Mesenchymal stem cell (in vitro differentiated cells and primary cell): ENCODE results near the gene VDAC2.

Experiments used
- DNase-seq: peaks from one replicate; pipeline ENCODE4 v3.0.0-alpha.2; 2013
- H2AFZ ChIP-seq: one replicate; pipeline ENCODE4 v1.6.1; 2013; ENCODE audit warnings: low read depth, mild to moderate bottlenecking, control low read depth, inconsistent platforms, low read length, moderate library complexity
- H2AK5ac ChIP-seq: 2 replicates; pipeline ENCODE4 v1.6.1; 2013; ENCODE audit warnings: low read length, moderate library complexity, mild to moderate bottlenecking, inconsistent platforms; ENCODE audit not compliant: severe bottlenecking
- H2BK120ac ChIP-seq: one replicate; pipeline ENCODE4 v1.6.1; 2013; ENCODE audit warnings: low read depth, mild to moderate bottlenecking, inconsistent platforms, low read length, moderate library complexity
- H2BK12ac ChIP-seq, 2 experiments: one replicate each; pipeline ENCODE4 v1.6.1; 2013; ENCODE audit warnings: inconsistent platforms in 2 of 2, low read length in 2 of 2, mild to moderate bottlenecking in 2 of 2, moderate library complexity in 2 of 2, control low read depth in 1 of 2
- H2BK15ac ChIP-seq: one replicate; pipeline ENCODE4 v1.6.1; 2013; ENCODE audit warnings: mild to moderate bottlenecking, low read depth, inconsistent platforms; ENCODE audit not compliant: poor library complexity, severe bottlenecking
- H2BK5ac ChIP-seq: 2 replicates; pipeline ENCODE4 v1.6.1; 2013; ENCODE audit warnings: low read depth, mild to moderate bottlenecking, low read length, control low read depth, inconsistent platforms; ENCODE audit not compliant: poor library complexity, severe bottlenecking
- H3K14ac ChIP-seq, 2 experiments: one replicate each; pipeline ENCODE4 v1.6.1; 2013; ENCODE audit warnings: inconsistent platforms in 2 of 2, low read length in 2 of 2, control low read depth in 1 of 2, mild to moderate bottlenecking in 1 of 2, moderate library complexity in 1 of 2
- H3K18ac ChIP-seq, 2 experiments: one replicate each; pipeline ENCODE4 v1.6.1; 2013; ENCODE audit warnings: inconsistent platforms in 2 of 2, low read length in 2 of 2, control low read depth in 1 of 2, low read depth in 1 of 2, mild to moderate bottlenecking in 1 of 2
- H3K23ac ChIP-seq, 2 experiments: one replicate each; pipeline ENCODE4 v1.6.1; 2013; ENCODE audit warnings: inconsistent platforms in 2 of 2, low read length in 2 of 2, mild to moderate bottlenecking in 2 of 2, moderate library complexity in 2 of 2, control low read depth in 1 of 2
- H3K27ac ChIP-seq: 2 replicates; pipeline ENCODE4 v1.5.1; 2013; ENCODE audit warnings: mild to moderate bottlenecking, moderate library complexity, low read length, control low read depth, inconsistent platforms; ENCODE audit not compliant: poor library complexity, severe bottlenecking
- H3K27me3 ChIP-seq, 2 experiments: 2 replicates each; pipeline versions ENCODE4 v1.6.1 to v1.7.0; 2013; ENCODE audit warnings: low read length in 2 of 2, mild to moderate bottlenecking in 2 of 2, moderate library complexity in 2 of 2, control low read depth in 1 of 2, inconsistent platforms in 1 of 2; ENCODE audit not compliant: control insufficient read depth in 1 of 2, insufficient read depth in 1 of 2
- H3K36me3 ChIP-seq, 2 experiments: 2 replicates each; pipeline versions ENCODE4 v1.6.1 to v1.7.0; 2013; ENCODE audit warnings: low read length in 2 of 2, control low read depth in 1 of 2, inconsistent platforms in 1 of 2, low read depth in 1 of 2, mild to moderate bottlenecking in 1 of 2; ENCODE audit not compliant: insufficient read depth in 2 of 2, control insufficient read depth in 1 of 2
- H3K4ac ChIP-seq, 2 experiments: one replicate each; pipeline ENCODE4 v1.6.1; 2013; ENCODE audit warnings: inconsistent platforms in 2 of 2, low read length in 2 of 2, mild to moderate bottlenecking in 2 of 2, moderate library complexity in 2 of 2, control low read depth in 1 of 2, low read depth in 1 of 2
- H3K4me1 ChIP-seq: 2 replicates; pipeline ENCODE4 v1.6.1; 2013; ENCODE audit warnings: low read depth, low read length, control low read depth; ENCODE audit not compliant: control insufficient read depth, insufficient read depth
- H3K4me2 ChIP-seq: 2 replicates; pipeline ENCODE4 v1.6.1; 2013; ENCODE audit warnings: low read length, mild to moderate bottlenecking, inconsistent platforms; ENCODE audit not compliant: poor library complexity, severe bottlenecking
- H3K4me3 ChIP-seq, 2 experiments: 2 replicates each; pipeline versions ENCODE4 v1.5.1 to v1.7.0; 2013; ENCODE audit warnings: low read length in 2 of 2, mild to moderate bottlenecking in 2 of 2, control low read depth in 1 of 2, low read depth in 1 of 2; ENCODE audit not compliant: insufficient read depth in 1 of 2
- H3K79me1 ChIP-seq: replicated peaks from 2 replicates; pipeline ENCODE4 v1.6.1; 2013; ENCODE audit warnings: mild to moderate bottlenecking, control low read depth, low read length, inconsistent platforms; ENCODE audit not compliant: poor library complexity, severe bottlenecking
- H3K9ac ChIP-seq: 2 replicates; pipeline ENCODE4 v1.7.0; 2013; ENCODE audit warnings: mild to moderate bottlenecking, low read length, moderate library complexity
- H3K9me3 ChIP-seq: 2 replicates; pipeline ENCODE4 v1.7.0; 2013; ENCODE audit warnings: mild to moderate bottlenecking, low read length; ENCODE audit not compliant: control insufficient read depth
- H4K8ac ChIP-seq: one replicate; pipeline ENCODE4 v1.6.1; 2013; ENCODE audit warnings: inconsistent platforms, mild to moderate bottlenecking, low read length, moderate library complexity
- H4K91ac ChIP-seq: one replicate; pipeline ENCODE4 v1.6.1; 2013; ENCODE audit warnings: mild to moderate bottlenecking, low read length, inconsistent platforms
- WGBS: methylation state at CpG from one replicate; pipeline ENCODE4 v1.1.7; 2013; ENCODE audit warnings: mixed read lengths; 5-methylcytosine and 5-hydroxymethylcytosine counted together

The VDAC2 gene

GRCh38 chr10:75207857-75208144 lies 2.8 kb upstream of the VDAC2 start:
- no peak for DNase-seq
- H3K4me2 ChIP-seq, result no peak overlapping the region
- no peak overlapping the region for H2BK15ac ChIP-seq
- no peak overlapping the region for H4K91ac ChIP-seq
- H3K4me3 ChIP-seq, result no peak overlapping the region
- no peak overlapping the region for H2AFZ ChIP-seq
- H3K27me3 ChIP-seq, result no peaks in the 10 kb centered on the region
- H2BK120ac ChIP-seq, result no peak overlapping the region
- no peak overlapping the region for H3K27ac ChIP-seq
- no peak overlapping the region for H2BK12ac ChIP-seq
- H3K4me1 ChIP-seq, result peaks cover 12% of the 10 kb centered on the region
- H3K14ac ChIP-seq, result no peak overlapping the region
- H3K4ac ChIP-seq, result no peak overlapping the region
- H3K9ac ChIP-seq, result peak overlapping the region; percentile 3
- no CpG with 5 or more reads among the region's 1 CpG for WGBS
- no peaks in the 10 kb centered on the region for H3K79me1 ChIP-seq
- no peak overlapping the region for H3K23ac ChIP-seq
- H3K18ac ChIP-seq, result peak overlapping the region in 1 of 2 experiments; percentile 0
- H4K8ac ChIP-seq, result peak overlapping the region; percentile 31
- no peak overlapping the region for H2BK5ac ChIP-seq
- H3K9me3 ChIP-seq, result no peaks in the 10 kb centered on the region
- peaks cover 2 to 13% of the 10 kb centered on the region in 2 experiments for H3K36me3 ChIP-seq
- no peak overlapping the region for H2AK5ac ChIP-seq

- no peaks in the 10 kb centered on the region for H3K9me3 ChIP-seq
- peaks cover 6 to 16% of the 10 kb centered on the region in 2 experiments for H3K36me3 ChIP-seq
- peak overlapping the region in 1 of 2 experiments; percentile 29 for H3K18ac ChIP-seq
- no peaks in the 10 kb centered on the region for H3K27me3 ChIP-seq
- WGBS, result 57% methylated on average over 2 of the region's 4 CpGs
- H3K4me1 ChIP-seq, result peaks cover 12% of the 10 kb centered on the region
- no peak overlapping the region for H3K4me3 ChIP-seq
- H4K91ac ChIP-seq, result no peak overlapping the region
- no peak overlapping the region for H2BK5ac ChIP-seq
- peak overlapping the region; percentile 3 for H3K9ac ChIP-seq
- H3K4me2 ChIP-seq, result no peak overlapping the region
- peak overlapping the region in 1 of 2 experiments; percentile 27 for H3K4ac ChIP-seq
- peak overlapping the region; percentile 62 for H2AK5ac ChIP-seq
- H4K8ac ChIP-seq, result no peak overlapping the region
- peak overlapping the region; percentile 15 for H3K27ac ChIP-seq
- no peak overlapping the region for H2AFZ ChIP-seq
- H3K79me1 ChIP-seq, result no peaks in the 10 kb centered on the region
- no peak overlapping the region for H2BK120ac ChIP-seq
- H2BK12ac ChIP-seq, result peak overlapping the region in 1 of 2 experiments; percentile 3
- no peak overlapping the region for H3K23ac ChIP-seq
- peak; percentile 78 for DNase-seq
- H2BK15ac ChIP-seq, result no peak overlapping the region
- no peak overlapping the region for H3K14ac ChIP-seq
These were observed 2.4 kb upstream of the VDAC2 start for GRCh38 chr10:75208181-75208580.

- Histone ChIP-seq H2AK5ac (peak overlapping the region; percentile 6), H3K14ac (no peak overlapping the region)
- DNase-seq, result no peak
These were observed 1.3 kb upstream of the VDAC2 start for GRCh38 chr10:75209086-75209920.

GRCh38 chr10:75209921-75210281 lies 695 bp upstream of the VDAC2 start:
- Histone ChIP-seq H2BK5ac (peak overlapping the region; percentile 89), H3K4me1 (peaks cover 14% of the 10 kb centered on the region), H2BK15ac (peak overlapping the region; percentile 80), H3K4ac (peak overlapping the region; percentile 99 to 100), H3K27me3 (no peaks in the 10 kb centered on the region), H4K8ac (peak overlapping the region; percentile 100), H3K14ac (peak overlapping the region; percentile 43 to 99), H3K23ac (peak overlapping the region; percentile 7 to 71), H3K27ac (peak overlapping the region; percentile 98), H3K9ac (peak overlapping the region; percentile 100), H2BK120ac (peak overlapping the region; percentile 100), H4K91ac (peak overlapping the region; percentile 100), H2BK12ac (peak overlapping the region; percentile 29 to 77), H3K36me3 (peaks cover 10 to 32% of the 10 kb centered on the region in 2 experiments), H3K4me3 (peak overlapping the region; percentile 97 to 98), H3K79me1 (no peaks in the 10 kb centered on the region), H2AK5ac (peak overlapping the region; percentile 94), H3K9me3 (no peaks in the 10 kb centered on the region), H2AFZ (peak overlapping the region; percentile 85), H3K4me2 (peak overlapping the region; percentile 95), H3K18ac (peak overlapping the region; percentile 99 to 100)
- 4% methylated on average over 16 of the region's 19 CpGs for WGBS
- peak; percentile 81 for DNase-seq

More at GRCh38 chr10:75209086-75209920, 1.3 kb upstream of the VDAC2 start:
- H2AFZ ChIP-seq, result no peak overlapping the region
- H3K9me3 ChIP-seq, result no peaks in the 10 kb centered on the region
- peak overlapping the region; percentile 95 for H3K4me2 ChIP-seq
- H3K4me3 ChIP-seq, result peak overlapping the region; percentile 97 to 98
- peak overlapping the region; percentile 100 for H2BK120ac ChIP-seq
- H3K23ac ChIP-seq, result no peak overlapping the region
- peak overlapping the region; percentile 100 for H4K8ac ChIP-seq
- peak overlapping the region; percentile 100 for H4K91ac ChIP-seq
- peak overlapping the region; percentile 99 to 100 for H3K4ac ChIP-seq
- 91% methylated on average over 13 of the region's 16 CpGs for WGBS
- peak overlapping the region; percentile 99 to 100 for H3K18ac ChIP-seq
- H3K4me1 ChIP-seq, result peaks cover 12% of the 10 kb centered on the region
- peak overlapping the region; percentile 9 for H2BK5ac ChIP-seq
- H2BK15ac ChIP-seq, result no peak overlapping the region
- peak overlapping the region; percentile 100 for H3K9ac ChIP-seq
- H3K27me3 ChIP-seq, result no peaks in the 10 kb centered on the region
- H3K36me3 ChIP-seq, result peaks cover 5 to 26% of the 10 kb centered on the region in 2 experiments
- H2BK12ac ChIP-seq, result peak overlapping the region; percentile 28 to 64
- no peaks in the 10 kb centered on the region for H3K79me1 ChIP-seq
- H3K27ac ChIP-seq, result peak overlapping the region; percentile 98
